K562 (cell line): Measurements from ENCODE around the gene FANCI. TPM values are rescaled to one million over a fixed set of nuclear protein-coding genes. Genes with fewer than 3 reads are reported as not detected.

ENCODE experiments used
- ATF4 ChIP-seq: fragments of 450-650 bp; formaldehyde crosslinking; IDR thresholded peaks from 2 replicates; pipeline ENCODE4 v1.4.0; 2022; ENCODE audit warnings: mild to moderate bottlenecking, moderate library complexity
- CREB3L1 ChIP-seq: fragments of 450-650 bp; IDR thresholded peaks from 2 replicates; pipeline ENCODE4 v1.6.1; 2014; ENCODE audit warnings: low read depth, mild to moderate bottlenecking, moderate library complexity, borderline replicate concordance
- E2F6 ChIP-seq, 2 experiments: IDR thresholded peaks; 2 replicates each; pipeline ENCODE4 v1.6.1; 2011; ENCODE audit warnings: borderline replicate concordance in 1 of 2, control low read depth in 1 of 2, low read depth in 1 of 2, low read length in 1 of 2, mild to moderate bottlenecking in 1 of 2, mixed read lengths in 1 of 2, moderate library complexity in 1 of 2; ENCODE audit not compliant: insufficient read depth in 1 of 2, insufficient read length in 1 of 2, poor library complexity in 1 of 2, severe bottlenecking in 1 of 2; ENCODE audit errors: extremely low read depth in 1 of 2
- FOXM1 ChIP-seq, 2 experiments: fragments of 450-650 bp in 1 of 2; sonication (generic) in 1 of 2; formaldehyde crosslinking in 1 of 2; IDR thresholded peaks; 2 replicates each; pipeline versions ENCODE4 v1.6.1 to v1.9.0; 2017 to 2022; ENCODE audit warnings: low read depth in 2 of 2, mild to moderate bottlenecking in 2 of 2, missing genetic modification reagents in 1 of 2, moderate library complexity in 1 of 2
- KAT8 ChIP-seq: fragments of 450-650 bp; IDR thresholded peaks from 2 replicates; pipeline ENCODE4 v1.6.1; 2016; ENCODE audit warnings: low read depth, mild to moderate bottlenecking
- NR1H2 ChIP-seq: sonication (generic); formaldehyde crosslinking; IDR thresholded peaks from 2 replicates; pipeline ENCODE4 v1.4.0; 2020; ENCODE audit warnings: mild to moderate bottlenecking, missing genetic modification reagents
- SIN3B ChIP-seq: fragments of 450-650 bp; IDR thresholded peaks from 2 replicates; pipeline ENCODE4 v1.6.1; 2017; ENCODE audit warnings: low read depth, mild to moderate bottlenecking, moderate library complexity
- SIRT6 ChIP-seq: IDR thresholded peaks from one replicate; pipeline ENCODE4 v1.6.1; 2012; ENCODE audit warnings: low read depth, mild to moderate bottlenecking, control low read depth, inconsistent platforms, low read length, moderate library complexity
- SRSF1 ChIP-seq: fragments of 200-400 bp; formaldehyde crosslinking; IDR thresholded peaks from 2 replicates; pipeline ENCODE4 v1.6.1; 2017; ENCODE audit warnings: mild to moderate bottlenecking, low read depth, low read length, moderate library complexity
- STAT5B ChIP-seq: fragments of 250-450 bp; sonication (Bioruptor Pico); IDR thresholded peaks from 2 replicates; pipeline ENCODE4 v1.8.0; 2021; ENCODE audit warnings: mild to moderate bottlenecking, inconsistent platforms
- STAT6 ChIP-seq: sonication (generic); formaldehyde crosslinking; IDR thresholded peaks from 2 replicates; pipeline ENCODE4 v1.8.1; 2023; ENCODE audit warnings: mild to moderate bottlenecking, missing genetic modification reagents
- TEAD4 ChIP-seq, 2 experiments: sonication (generic) in 1 of 2; formaldehyde crosslinking in 1 of 2; IDR thresholded peaks; 2 replicates each; pipeline versions ENCODE4 v1.6.1 to v1.8.0; 2012 to 2022; ENCODE audit warnings: borderline replicate concordance in 1 of 2, inconsistent platforms in 1 of 2, low read length in 1 of 2, mild to moderate bottlenecking in 1 of 2, missing genetic modification reagents in 1 of 2
- ZFPM2 ChIP-seq: fragments of 250-450 bp; sonication (Bioruptor Pico); IDR thresholded peaks from 2 replicates; pipeline ENCODE4 v1.5.1; 2022; ENCODE audit warnings: mild to moderate bottlenecking
- ZNF280A ChIP-seq: fragments of 450-650 bp; IDR thresholded peaks from 2 replicates; pipeline ENCODE4 v1.6.1; 2018; ENCODE audit warnings: mild to moderate bottlenecking, low read depth; ENCODE audit not compliant: partially characterized antibody
- ZNF347 ChIP-seq: fragments of 450-650 bp; formaldehyde crosslinking; IDR thresholded peaks from 2 replicates; pipeline ENCODE4 v1.4.0; 2020; ENCODE audit warnings: low read depth, mild to moderate bottlenecking, moderate library complexity
- ZNF511 ChIP-seq: sonication (generic); formaldehyde crosslinking; IDR thresholded peaks from 2 replicates; pipeline ENCODE4 v1.8.0; 2022; ENCODE audit warnings: mild to moderate bottlenecking, missing genetic modification reagents
- polyA plus RNA-seq, 8 experiments: library from polyadenylated mRNA; depleted of rRNA in 4 of 8; stranded (reverse) in 5 of 8; unstranded in 3 of 8; fragments of >200 nt; fragmentation: Nextera tagmentation in 2 of 8; fragmentation: Illumina TruSeq in 1 of 8; extraction: Ambion mirVana in 2 of 8; extraction: Trizol in 1 of 8; gene quantifications; 2 replicates each; pipeline versions ENCODE4 v1.2.1 to v1.2.3, GENCODE V29; 2011 to 2014; ENCODE audit warnings: inconsistent platforms in 1 of 8, missing spikeins in 1 of 8
- total RNA-seq, 7 experiments: library from RNA; depleted of rRNA in 6 of 7; stranded (reverse); fragments of >200 nt in 6 of 7; fragmentation: Illumina TruSeq in 2 of 7; extraction: Trizol in 2 of 7; gene quantifications; 2 replicates each; pipeline versions ENCODE4 v1.2.1 to v1.2.3, GENCODE V29; 2011 to 2021; ENCODE audit warnings: low replicate concordance in 1 of 7

FANCI gene
- total and polyA plus RNA-seq, 9 of the 15 experiments (the other 6 are each of a cell fraction or from before 2014, with no cell fraction given): 72.1 to 165 (median 131) TPM

GRCh38 chr15:89243691-89244573 is at the start of gene FANCI (continued):
- TF ChIP-seq ZFPM2 (CRISPR knock-in tag) (no peak), SIN3B (peak; percentile 79), KAT8 (peak; percentile 53; the same call in 1 of the 2 replicates), ZNF511 (CRISPR knock-in tag) (peak; percentile 99), FOXM1 (IDR thresholded peaks at IDR 0.05; ENCODE audit: low read depth) (no peak), FOXM1 (CRISPR knock-in tag; IDR thresholded peaks at IDR 0.05; ENCODE audit: low read depth) (0 out of 2 replicates have a peak, but pooled peaks have one; percentile 75), STAT6 (CRISPR knock-in tag) (no peak), ZNF280A (no peak), ZNF347 (CRISPR knock-in tag) (no peak), SIRT6 (no peak), STAT5B (CRISPR knock-in tag) (no peak), SRSF1 (no peak), NR1H2 (0 out of 2 replicates have a peak, but pooled peaks have one; percentile 79), TEAD4 (IDR thresholded peaks at IDR 0.05; ENCODE audit: low read length) (no peak; the same call in 1 of the 2 replicates), TEAD4 (CRISPR knock-in tag; IDR thresholded peaks at IDR 0.05; ENCODE audit: borderline replicate concordance) (peak; percentile 97; the same call in 1 of the 2 replicates), ATF4 (CRISPR knock-in tag) (no peak), E2F6 (IDR thresholded peaks at IDR 0.05; ENCODE audit: borderline replicate concordance in 1 of 2, extremely low read depth in 1 of 2, insufficient read depth in 1 of 2, insufficient read length in 1 of 2, low read depth in 1 of 2, low read length in 1 of 2, poor library complexity in 1 of 2, severe bottlenecking in 1 of 2) (peak; percentile 94 to 96), CREB3L1 (peak; percentile 17; the same call in 1 of the 2 replicates)
